GM12874 (cell line): ENCODE data around the gene NUP50.

Source experiments
- CTCF ChIP-seq: IDR thresholded peaks from 2 replicates; pipeline ENCODE4 v1.5.1; 2011; ENCODE audit warnings: low read depth, mild to moderate bottlenecking, control low read depth, low read length, moderate library complexity; ENCODE audit not compliant: insufficient read depth

The NUP50 gene

DNA sequence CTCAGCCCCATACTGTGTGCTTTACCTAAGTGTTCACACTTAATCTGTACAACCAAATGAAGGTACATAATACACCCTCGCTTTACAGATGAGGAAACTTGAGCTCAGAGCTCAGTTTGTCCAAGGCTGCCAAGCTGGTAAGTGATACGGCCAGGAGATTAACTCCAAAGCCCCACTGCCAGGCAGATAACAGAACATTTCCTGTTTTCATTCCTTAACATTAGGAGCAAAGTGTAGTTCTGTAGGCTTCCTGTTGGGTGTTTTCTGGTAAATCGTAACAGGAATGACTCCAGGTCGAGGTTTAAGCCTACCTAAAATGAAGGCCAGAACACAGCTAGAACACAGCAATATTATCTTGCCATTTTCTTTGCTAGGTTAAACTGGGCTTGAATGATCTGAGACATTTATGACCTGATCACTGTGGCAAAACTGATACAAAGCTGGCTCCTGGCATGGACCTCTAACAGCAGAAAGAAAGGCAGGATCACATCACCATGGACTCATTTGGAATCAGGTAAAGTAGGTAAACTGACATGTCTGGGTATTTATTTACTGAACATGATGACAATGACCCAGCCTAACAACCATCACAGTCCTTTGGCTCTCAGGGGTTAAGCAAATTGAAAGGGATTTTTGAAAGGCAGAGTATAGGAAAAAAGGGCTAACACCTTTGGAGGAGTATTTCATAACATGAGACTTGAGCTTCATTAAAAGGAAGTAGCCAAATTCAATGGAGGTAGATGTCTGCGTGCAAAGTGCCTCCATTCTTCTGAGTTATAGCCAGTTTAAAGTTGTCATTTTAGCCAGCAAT is 3.9 kb upstream of the NUP50 start:
- no peak for TF ChIP-seq CTCF

DNA sequence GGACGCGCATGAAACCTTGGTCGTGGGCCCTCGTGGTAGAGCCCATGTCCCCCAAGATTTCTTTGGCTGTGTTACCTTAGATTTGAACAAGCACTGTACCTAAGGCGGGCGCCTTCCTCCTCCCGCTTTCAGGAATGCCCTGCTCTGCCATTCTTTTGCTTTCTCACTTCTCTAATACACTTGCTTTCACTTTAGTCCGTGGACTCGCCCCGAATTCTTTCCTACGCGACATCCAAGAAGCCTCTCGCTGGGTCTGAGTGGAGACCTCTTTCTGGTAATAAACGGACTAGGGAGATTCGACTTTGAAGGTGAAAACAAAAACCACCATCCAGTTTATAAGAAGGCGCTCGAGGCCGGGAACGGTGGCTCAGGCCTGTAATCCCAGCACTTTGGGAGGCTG is 1.2 kb upstream of the NUP50 start:
- no peak for TF ChIP-seq CTCF

- no peak for TF ChIP-seq CTCF
These were observed 650 bp upstream of the NUP50 start for GRCh38 chr22:45163099-45163450.

- no peak for TF ChIP-seq CTCF
These were observed 754 bp downstream of the NUP50 start for GRCh38 chr22:45164270-45165088.

DNA sequence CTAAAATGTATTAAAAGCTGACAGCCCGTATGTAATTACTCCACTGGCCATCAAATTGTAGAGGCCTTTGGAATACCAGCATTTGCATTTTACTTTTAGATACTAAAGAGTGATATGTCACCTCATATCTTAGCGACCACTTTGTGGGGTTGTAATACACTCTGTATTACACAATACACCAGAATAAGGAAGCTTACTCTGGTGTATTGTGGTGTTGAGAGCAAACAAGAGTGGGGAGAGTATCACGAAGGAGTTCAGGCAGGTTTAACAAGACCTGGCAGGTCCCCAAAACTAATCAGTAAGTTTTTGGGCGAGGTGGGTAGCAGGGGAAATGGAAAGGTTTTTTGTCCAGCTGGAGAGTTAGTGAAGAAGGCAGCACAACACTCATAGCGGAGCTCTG is 3.2 kb downstream of the NUP50 start:
- TF ChIP-seq CTCF = no peak

GRCh38 chr22:45169591-45170466 is 6.1 kb downstream of the NUP50 start:
- no peak for TF ChIP-seq CTCF

DNA sequence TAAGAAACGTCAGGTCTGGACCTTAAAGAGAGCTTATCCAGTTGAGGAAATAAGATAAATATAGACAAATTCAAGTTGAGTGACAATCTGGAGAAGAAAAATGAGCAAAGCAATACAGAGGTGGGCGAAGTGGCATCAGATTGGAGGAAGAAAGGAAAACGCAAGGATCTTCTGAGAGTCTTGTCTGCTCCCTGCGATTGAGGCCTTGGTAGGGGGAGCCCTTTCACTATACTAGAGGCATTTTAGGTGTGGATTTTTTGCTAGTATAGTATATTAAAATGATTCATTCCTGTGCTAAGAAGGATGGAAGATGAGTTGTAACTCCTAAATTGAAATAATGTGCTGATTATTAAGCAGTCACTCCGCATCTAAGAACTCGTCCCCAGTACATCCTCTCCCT is 8.1 kb downstream of the NUP50 start:
- no peak for TF ChIP-seq CTCF
